ENCODE data around the gene ZMYND8. TPM values are rescaled to one million over a fixed set of nuclear protein-coding genes. Genes with fewer than 3 reads are reported as not detected.

The ZMYND8 gene
- total RNA-seq, 1 experiment from 2014 or later: 29.0 TPM

DNA sequence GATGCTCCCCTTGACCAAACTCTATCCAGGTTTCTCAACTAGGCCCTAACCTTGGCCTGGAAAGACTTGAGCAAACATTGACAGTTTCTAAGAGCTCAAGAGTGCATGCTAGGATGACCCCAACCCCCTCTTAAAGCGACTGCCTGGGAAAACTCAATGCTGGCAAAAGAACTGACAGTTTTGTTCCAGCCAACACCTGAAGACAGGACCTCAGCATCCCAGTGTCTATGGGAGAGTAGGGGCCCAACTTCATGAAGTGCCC, 119.9 kb downstream of the ZMYND8 start:
- ATAC-seq: no peak
- no peaks in the 10 kb centered on the region for H3K27me3 ChIP-seq (ENCODE audit: insufficient read depth, low read length)
- BruUV-seq (replicated peaks): no TSS peak
- H3K9ac ChIP-seq (ENCODE audit: low read length): no peak overlapping the region
- H4K20me1 ChIP-seq (ENCODE audit: insufficient read depth): no peaks in the 10 kb centered on the region; the same call in 1 of the 2 replicates
- intact Hi-C loops (cut with micrococcal nuclease): no loop called here
- ChIA-PET RAD21 (ENCODE audit: low non-redundant PET in 1 of 2, low total read pairs in 2 of 2, uncharacterized antibody in 2 of 2, unreplicated experiment in 2 of 2) (no interaction called here), CTCF (no interaction called here), POLR2A (no interaction called here)
- H3K36me3 ChIP-seq (ENCODE audit: control insufficient read depth in 1 of 2, insufficient read depth in 2 of 2, low read length in 2 of 2): peaks cover 29 to 31% of the 10 kb centered on the region in 2 experiments
- H3K4me2 ChIP-seq (ENCODE audit: low read length): no peak overlapping the region
- TF ChIP-seq RAD21 (IDR thresholded peaks at IDR 0.05; ENCODE audit: low read depth) (no peak), TCF7L2 (IDR thresholded peaks at IDR 0.05; ENCODE audit: borderline replicate concordance, extremely low read depth, insufficient read depth, insufficient read length) (no peak), POLR2A (IDR thresholded peaks at IDR 0.05; ENCODE audit: borderline replicate concordance, extremely low read depth, insufficient read depth, insufficient read length) (no peak), ZFX (IDR thresholded peaks at IDR 0.05) (no peak), EGR1 (IDR thresholded peaks at IDR 0.05; ENCODE audit: low read depth) (no peak), ZNF274 (IDR thresholded peaks at IDR 0.05; ENCODE audit: low read depth, low read length) (no peak), SRF (IDR thresholded peaks at IDR 0.05; ENCODE audit: low read depth) (no peak), CEBPB (IDR thresholded peaks at IDR 0.05; ENCODE audit: low read depth) (no peak), POLR2AphosphoS5 (IDR thresholded peaks at IDR 0.05; ENCODE audit: low read depth, low read length) (no peak), SIN3A (IDR thresholded peaks at IDR 0.05; ENCODE audit: low read depth) (no peak), JUND (IDR thresholded peaks at IDR 0.05) (no peak), CBX3 (IDR thresholded peaks at IDR 0.05; ENCODE audit: low read depth) (no peak)
- TF ChIP-seq, protein P1, sequence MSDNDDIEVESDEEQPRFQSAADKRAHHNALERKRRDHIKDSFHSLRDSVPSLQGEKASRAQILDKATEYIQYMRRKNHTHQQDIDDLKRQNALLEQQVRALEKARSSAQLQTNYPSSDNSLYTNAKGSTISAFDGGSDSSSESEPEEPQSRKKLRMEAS (IDR thresholded peaks at IDR 0.05): no peak
- TF ChIP-seq, protein P2, sequence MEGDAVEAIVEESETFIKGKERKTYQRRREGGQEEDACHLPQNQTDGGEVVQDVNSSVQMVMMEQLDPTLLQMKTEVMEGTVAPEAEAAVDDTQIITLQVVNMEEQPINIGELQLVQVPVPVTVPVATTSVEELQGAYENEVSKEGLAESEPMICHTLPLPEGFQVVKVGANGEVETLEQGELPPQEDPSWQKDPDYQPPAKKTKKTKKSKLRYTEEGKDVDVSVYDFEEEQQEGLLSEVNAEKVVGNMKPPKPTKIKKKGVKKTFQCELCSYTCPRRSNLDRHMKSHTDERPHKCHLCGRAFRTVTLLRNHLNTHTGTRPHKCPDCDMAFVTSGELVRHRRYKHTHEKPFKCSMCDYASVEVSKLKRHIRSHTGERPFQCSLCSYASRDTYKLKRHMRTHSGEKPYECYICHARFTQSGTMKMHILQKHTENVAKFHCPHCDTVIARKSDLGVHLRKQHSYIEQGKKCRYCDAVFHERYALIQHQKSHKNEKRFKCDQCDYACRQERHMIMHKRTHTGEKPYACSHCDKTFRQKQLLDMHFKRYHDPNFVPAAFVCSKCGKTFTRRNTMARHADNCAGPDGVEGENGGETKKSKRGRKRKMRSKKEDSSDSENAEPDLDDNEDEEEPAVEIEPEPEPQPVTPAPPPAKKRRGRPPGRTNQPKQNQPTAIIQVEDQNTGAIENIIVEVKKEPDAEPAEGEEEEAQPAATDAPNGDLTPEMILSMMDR (IDR thresholded peaks at IDR 0.05 in 2 of 3, conservative IDR thresholded peaks at IDR 0.05 in 1 of 3; ENCODE audit: borderline replicate concordance in 1 of 3, insufficient read depth in 1 of 3, low read depth in 2 of 3, low read length in 2 of 3): no peak
- TF ChIP-seq, protein P3, sequence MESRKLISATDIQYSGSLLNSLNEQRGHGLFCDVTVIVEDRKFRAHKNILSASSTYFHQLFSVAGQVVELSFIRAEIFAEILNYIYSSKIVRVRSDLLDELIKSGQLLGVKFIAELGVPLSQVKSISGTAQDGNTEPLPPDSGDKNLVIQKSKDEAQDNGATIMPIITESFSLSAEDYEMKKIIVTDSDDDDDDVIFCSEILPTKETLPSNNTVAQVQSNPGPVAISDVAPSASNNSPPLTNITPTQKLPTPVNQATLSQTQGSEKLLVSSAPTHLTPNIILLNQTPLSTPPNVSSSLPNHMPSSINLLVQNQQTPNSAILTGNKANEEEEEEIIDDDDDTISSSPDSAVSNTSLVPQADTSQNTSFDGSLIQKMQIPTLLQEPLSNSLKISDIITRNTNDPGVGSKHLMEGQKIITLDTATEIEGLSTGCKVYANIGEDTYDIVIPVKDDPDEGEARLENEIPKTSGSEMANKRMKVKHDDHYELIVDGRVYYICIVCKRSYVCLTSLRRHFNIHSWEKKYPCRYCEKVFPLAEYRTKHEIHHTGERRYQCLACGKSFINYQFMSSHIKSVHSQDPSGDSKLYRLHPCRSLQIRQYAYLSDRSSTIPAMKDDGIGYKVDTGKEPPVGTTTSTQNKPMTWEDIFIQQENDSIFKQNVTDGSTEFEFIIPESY (IDR thresholded peaks at IDR 0.05; ENCODE audit: extremely low read depth, insufficient replicate concordance, low read length): no peak
- H3K4me3 ChIP-seq (replicated peaks in 1 of 2; ENCODE audit: low read depth in 1 of 2, low read length in 2 of 2): no peak overlapping the region
- H3K27ac ChIP-seq (ENCODE audit: low read depth, low read length): no peak overlapping the region
- H3K79me2 ChIP-seq (ENCODE audit: insufficient read depth, low read length): no peaks in the 10 kb centered on the region; the same call in 1 of the 2 replicates
- no peaks in the 10 kb centered on the region for H3K4me1 ChIP-seq (ENCODE audit: control insufficient read depth in 1 of 2, insufficient read depth in 2 of 2, low read length in 2 of 2)
- H2AFZ ChIP-seq (ENCODE audit: low read depth, low read length, poor library complexity, severe bottlenecking): no peak overlapping the region
- H3K9me2 ChIP-seq (ENCODE audit: insufficient read depth): no peaks in the 10 kb centered on the region
- no peaks in the 10 kb centered on the region for H3K9me3 ChIP-seq (ENCODE audit: control insufficient read depth in 1 of 2, insufficient read depth in 1 of 2, low read depth in 1 of 2, low read length in 2 of 2)
- DNase-seq (ENCODE audit: low read depth, low spot score): no peak

Measured in HCT116 (cell line).